ENCODE data around the gene SET.
"Not testable (repeated sequence)": the region's sequence is repeated elsewhere in the genome, so short reads cannot be mapped to it uniquely, and the experiment has no call there.

SET gene

GRCh38 chr9:128689293-128689774 is 312 bp downstream of the SET start:
- DNase-seq = no peak

- DNase-seq = no peak
Observed at GRCh38 chr9:128689820-128690683, 1.0 kb downstream of the SET start.

GRCh38 chr9:128690684-128691034 is 1.6 kb downstream of the SET start:
- no peak for DNase-seq

- DNase-seq = not testable (repeated sequence)
Observed at GRCh38 chr9:128693738-128694137, 4.7 kb downstream of the SET start.

GRCh38 chr9:128694344-128694743 is 5.3 kb downstream of the SET start:
- DNase-seq = no peak

- DNase-seq = no peak
Observed at GRCh38 chr9:128696923-128697707, 8.1 kb downstream of the SET start.

GRCh38 chr9:128699096-128699795 is 10.2 kb downstream of the SET start:
- DNase-seq = not testable (repeated sequence)

- no peak for DNase-seq
Observed at GRCh38 chr9:128701227-128701854, 12.3 kb downstream of the SET start.

GRCh38 chr9:128702445-128702948 is 13.5 kb downstream of the SET start, which contains the start of gene PKN3:
Gene PKN3 (plus strand): TSS chr9:128702503. CDS start chr9:128702916, 413 bp downstream.
- DNase-seq = peak; percentile 49

GRCh38 chr9:128702949-128703615 is 14.1 kb downstream of the SET start:
- DNase-seq = no peak

GRCh38 chr9:128703616-128704355 is 14.8 kb downstream of the SET start:
- DNase-seq = no peak

- DNase-seq = no peak
Observed at GRCh38 chr9:128704356-128704670, 15.3 kb downstream of the SET start.

GRCh38 chr9:128705051-128705965 is 16.3 kb downstream of the SET start:
- no peak for DNase-seq

- DNase-seq = no peak
Observed at GRCh38 chr9:128706045-128706444, 17.0 kb downstream of the SET start.

GRCh38 chr9:128706671-128707381 is 17.8 kb downstream of the SET start:
- no peak for DNase-seq

GRCh38 chr9:128707446-128707845 is 18.4 kb downstream of the SET start:
- no peak for DNase-seq

- DNase-seq = no peak
Observed at GRCh38 chr9:128712451-128713410, 23.7 kb downstream of the SET start.

GRCh38 chr9:128713411-128713780 is 24.4 kb downstream of the SET start:
- no peak for DNase-seq
